Gastroesophageal sphincter (tissue), 3 donors: ENCODE results near the gene FADS6.

Source experiments
- EP300 ChIP-seq: sonication (generic); formaldehyde crosslinking; IDR thresholded peaks from one replicate; pipeline ENCODE4 v1.6.1; 2017; ENCODE audit warnings: antibody characterized with exemption, mild to moderate bottlenecking
- POLR2A ChIP-seq, 2 donors: fragments of 450-650 bp; IDR thresholded peaks; one replicate each; pipeline ENCODE4 v1.6.1; 2017; ENCODE audit warnings: antibody characterized with exemption in 2 of 2, mild to moderate bottlenecking in 2 of 2, moderate library complexity in 1 of 2
- TF ChIP-seq, protein P1 (sequence below), 4 experiments: fragments of 200-600 bp in 2 of 4; fragments of 450-650 bp in 2 of 4; sonication (generic) in 1 of 4; IDR thresholded peaks; one replicate each; pipeline ENCODE4 v1.5.1; 2017 to 2019; ENCODE audit warnings: antibody characterized with exemption in 4 of 4, mild to moderate bottlenecking in 2 of 4, moderate library complexity in 2 of 4

DNA sequence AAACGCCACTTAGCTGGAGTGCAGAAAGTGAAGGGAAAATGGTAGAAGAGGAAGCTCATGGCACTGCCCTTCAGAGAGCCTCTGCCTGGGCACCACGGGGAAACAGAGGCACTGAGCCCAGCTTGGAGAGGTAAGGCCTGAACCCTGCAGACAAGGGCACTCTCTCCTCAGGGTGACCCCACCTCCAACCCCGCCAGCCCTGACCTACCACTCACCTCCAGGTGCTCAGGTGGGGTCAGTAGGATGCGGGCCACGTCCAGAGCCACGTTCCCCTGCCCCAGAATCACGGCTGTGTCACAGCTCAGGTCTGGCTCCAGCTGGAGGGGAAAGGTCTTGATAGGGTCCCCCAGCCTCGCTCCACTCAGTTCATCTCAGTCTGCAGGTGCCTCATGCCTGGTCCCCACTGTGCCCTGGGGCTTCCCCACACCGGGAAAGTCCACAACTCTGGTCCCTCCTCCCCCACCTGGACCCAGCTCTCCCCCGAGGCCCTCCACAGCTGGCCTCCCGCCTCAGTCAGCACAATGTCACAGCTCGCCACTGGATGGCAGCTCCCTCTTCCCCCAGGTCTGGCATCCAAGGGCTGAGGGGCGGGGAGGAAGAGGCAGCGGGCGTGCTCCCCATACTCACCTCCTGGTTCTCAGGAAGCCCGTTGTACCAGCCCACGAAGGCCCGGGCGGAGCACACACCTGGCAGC lies 27.8 kb downstream of the FADS6 start:
- TF ChIP-seq POLR2A (IDR thresholded peaks at IDR 0.05): no peak
- TF ChIP-seq, protein P1, sequence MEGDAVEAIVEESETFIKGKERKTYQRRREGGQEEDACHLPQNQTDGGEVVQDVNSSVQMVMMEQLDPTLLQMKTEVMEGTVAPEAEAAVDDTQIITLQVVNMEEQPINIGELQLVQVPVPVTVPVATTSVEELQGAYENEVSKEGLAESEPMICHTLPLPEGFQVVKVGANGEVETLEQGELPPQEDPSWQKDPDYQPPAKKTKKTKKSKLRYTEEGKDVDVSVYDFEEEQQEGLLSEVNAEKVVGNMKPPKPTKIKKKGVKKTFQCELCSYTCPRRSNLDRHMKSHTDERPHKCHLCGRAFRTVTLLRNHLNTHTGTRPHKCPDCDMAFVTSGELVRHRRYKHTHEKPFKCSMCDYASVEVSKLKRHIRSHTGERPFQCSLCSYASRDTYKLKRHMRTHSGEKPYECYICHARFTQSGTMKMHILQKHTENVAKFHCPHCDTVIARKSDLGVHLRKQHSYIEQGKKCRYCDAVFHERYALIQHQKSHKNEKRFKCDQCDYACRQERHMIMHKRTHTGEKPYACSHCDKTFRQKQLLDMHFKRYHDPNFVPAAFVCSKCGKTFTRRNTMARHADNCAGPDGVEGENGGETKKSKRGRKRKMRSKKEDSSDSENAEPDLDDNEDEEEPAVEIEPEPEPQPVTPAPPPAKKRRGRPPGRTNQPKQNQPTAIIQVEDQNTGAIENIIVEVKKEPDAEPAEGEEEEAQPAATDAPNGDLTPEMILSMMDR (IDR thresholded peaks at IDR 0.05): no peak
- TF ChIP-seq EP300: no peak
